Brain microvascular endothelial cell (primary cell): ENCODE measurements around the gene USP15.

ENCODE experiments used
- DNase-seq: peaks from one replicate; pipeline ENCODE4 v3.0.0-alpha.2; 2020
- H3K27ac ChIP-seq: fragments of 250-450 bp; sonication (Bioruptor Pico); 2 replicates; pipeline ENCODE4 v1.5.1; 2020; ENCODE audit warnings: mild to moderate bottlenecking, moderate library complexity
- H3K27me3 ChIP-seq: fragments of 250-450 bp; sonication (Bioruptor Pico); replicated peaks from 2 replicates; pipeline ENCODE4 v1.5.1; 2020; ENCODE audit warnings: mild to moderate bottlenecking
- H3K36me3 ChIP-seq: fragments of 250-450 bp; sonication (Bioruptor Pico); replicated peaks from 2 replicates; pipeline ENCODE4 v1.5.1; 2020; ENCODE audit warnings: mild to moderate bottlenecking
- H3K4me3 ChIP-seq: 2 replicates; pipeline ENCODE4 v1.5.1; 2011; ENCODE audit warnings: low read depth, mild to moderate bottlenecking, control low read depth, low read length, moderate library complexity
- CTCF ChIP-seq: IDR thresholded peaks from 2 replicates; pipeline ENCODE4 v1.5.1; 2011; ENCODE audit warnings: low read depth, mild to moderate bottlenecking, moderate library complexity, low read length, control low read depth, inconsistent platforms; ENCODE audit errors: missing control alignments
- in situ Hi-C: cut with HindIII; loops from 2 replicates; pipeline ENCODE4 v1.10.0; 2017; ENCODE audit warnings: low sequenced_read_pairs, low pct_ligation_motif_present

USP15 gene

GRCh38 chr12:62301080-62301798 lies 41.0 kb downstream of the USP15 start:
- peaks cover 17% of the 10 kb centered on the region for H3K36me3 ChIP-seq
- H3K4me3 ChIP-seq: no peak overlapping the region
- no peak overlapping the region for H3K27ac ChIP-seq
- DNase-seq: no peak
- no peak for TF ChIP-seq CTCF
- no peaks in the 10 kb centered on the region for H3K27me3 ChIP-seq
- in situ Hi-C loops: no loop called here

- H3K4me3 ChIP-seq: no peak overlapping the region
- no peak overlapping the region for H3K27ac ChIP-seq
- peaks cover 17% of the 10 kb centered on the region for H3K36me3 ChIP-seq
- no peak for DNase-seq
- no peak for TF ChIP-seq CTCF
- no peaks in the 10 kb centered on the region for H3K27me3 ChIP-seq
- in situ Hi-C loops: no loop called here
These were observed 41.6 kb downstream of the USP15 start for GRCh38 chr12:62301799-62302133.

- no peak for DNase-seq
- H3K36me3 ChIP-seq: peaks cover 16% of the 10 kb centered on the region
- no peaks in the 10 kb centered on the region for H3K27me3 ChIP-seq
- no peak for TF ChIP-seq CTCF
- no peak overlapping the region for H3K27ac ChIP-seq
- in situ Hi-C loops: no loop called here
- H3K4me3 ChIP-seq: no peak overlapping the region
These were observed 44.4 kb downstream of the USP15 start for GRCh38 chr12:62304560-62304959.

- no peak for DNase-seq
- peaks cover 16% of the 10 kb centered on the region for H3K36me3 ChIP-seq
- H3K27me3 ChIP-seq: no peaks in the 10 kb centered on the region
- no peak for TF ChIP-seq CTCF
- no peak overlapping the region for H3K27ac ChIP-seq
- H3K4me3 ChIP-seq: no peak overlapping the region
- in situ Hi-C loops: no loop called here
These were observed 45.6 kb downstream of the USP15 start for GRCh38 chr12:62305778-62306177.

DNA sequence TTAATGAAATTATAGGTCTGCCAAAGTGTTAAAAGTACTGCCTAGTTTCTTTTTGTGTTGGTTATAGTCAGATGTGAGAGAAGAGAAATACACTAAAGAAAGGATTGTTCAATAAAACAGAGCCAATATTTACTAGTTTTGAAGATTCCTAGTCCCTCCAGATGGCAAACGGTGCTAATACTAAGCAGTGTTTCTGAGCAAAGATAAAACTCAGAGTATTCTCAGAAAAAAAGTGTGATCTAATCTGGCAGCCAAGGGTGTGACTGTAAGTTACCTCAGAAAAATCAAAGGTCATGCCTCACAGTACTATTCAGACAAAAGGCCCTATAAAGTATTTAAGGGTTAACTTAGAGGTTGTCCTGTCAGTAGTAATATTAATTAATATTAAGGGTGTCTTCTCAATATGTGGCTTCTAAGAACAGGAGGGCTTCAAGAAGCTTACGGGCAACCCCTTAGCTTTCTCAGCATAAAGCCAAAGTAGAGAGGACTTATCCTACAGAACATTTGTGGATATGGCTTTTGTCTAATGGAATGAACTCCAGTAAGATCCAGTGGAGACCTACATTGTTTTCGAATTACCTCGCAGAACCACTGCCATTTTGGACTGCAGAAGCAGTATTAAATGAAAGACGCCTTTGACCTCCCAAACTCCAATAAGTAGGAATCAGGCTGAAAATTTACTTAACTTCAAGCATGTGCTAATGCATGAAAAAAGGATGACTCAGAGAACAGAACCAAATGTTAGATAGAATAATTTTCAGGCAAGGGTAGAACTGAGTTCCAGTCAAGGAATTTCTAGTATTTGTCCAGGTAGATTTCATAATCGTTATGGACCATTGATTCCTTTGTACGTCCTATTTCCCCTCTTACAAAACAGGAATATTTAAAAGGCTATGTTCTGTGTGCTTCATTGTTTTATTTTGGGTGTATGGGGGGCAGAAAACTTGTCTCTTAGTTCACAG lies 46.6 kb downstream of the USP15 start:
- Histone ChIP-seq H3K4me3 (no peak overlapping the region), H3K36me3 (peaks cover 16% of the 10 kb centered on the region), H3K27ac (no peak overlapping the region), H3K27me3 (no peaks in the 10 kb centered on the region)
- no peak for TF ChIP-seq CTCF
- no peak for DNase-seq
- in situ Hi-C loops: no loop called here
